ENCODE measurements around the gene REV1.

GRCh38 chr2:99488539-99489062 is 1.2 kb downstream of the REV1 start:
- no peak for TF ChIP-seq CTCF (IDR thresholded peaks at IDR 0.05)
- no peak for TF ChIP-seq POLR2A (IDR thresholded peaks at IDR 0.05)
- no peak for TF ChIP-seq POLR2AphosphoS5 (IDR thresholded peaks at IDR 0.05)
